GM12872 (cell line): ENCODE measurements around the gene FOXF2.

Experiments used
- TF ChIP-seq, protein P1 (sequence below): IDR thresholded peaks from 3 replicates; pipeline ENCODE4 v1.5.1; 2011; ENCODE audit warnings: low read depth, mild to moderate bottlenecking, low read length, moderate library complexity; ENCODE audit not compliant: insufficient read depth

Gene FOXF2

DNA sequence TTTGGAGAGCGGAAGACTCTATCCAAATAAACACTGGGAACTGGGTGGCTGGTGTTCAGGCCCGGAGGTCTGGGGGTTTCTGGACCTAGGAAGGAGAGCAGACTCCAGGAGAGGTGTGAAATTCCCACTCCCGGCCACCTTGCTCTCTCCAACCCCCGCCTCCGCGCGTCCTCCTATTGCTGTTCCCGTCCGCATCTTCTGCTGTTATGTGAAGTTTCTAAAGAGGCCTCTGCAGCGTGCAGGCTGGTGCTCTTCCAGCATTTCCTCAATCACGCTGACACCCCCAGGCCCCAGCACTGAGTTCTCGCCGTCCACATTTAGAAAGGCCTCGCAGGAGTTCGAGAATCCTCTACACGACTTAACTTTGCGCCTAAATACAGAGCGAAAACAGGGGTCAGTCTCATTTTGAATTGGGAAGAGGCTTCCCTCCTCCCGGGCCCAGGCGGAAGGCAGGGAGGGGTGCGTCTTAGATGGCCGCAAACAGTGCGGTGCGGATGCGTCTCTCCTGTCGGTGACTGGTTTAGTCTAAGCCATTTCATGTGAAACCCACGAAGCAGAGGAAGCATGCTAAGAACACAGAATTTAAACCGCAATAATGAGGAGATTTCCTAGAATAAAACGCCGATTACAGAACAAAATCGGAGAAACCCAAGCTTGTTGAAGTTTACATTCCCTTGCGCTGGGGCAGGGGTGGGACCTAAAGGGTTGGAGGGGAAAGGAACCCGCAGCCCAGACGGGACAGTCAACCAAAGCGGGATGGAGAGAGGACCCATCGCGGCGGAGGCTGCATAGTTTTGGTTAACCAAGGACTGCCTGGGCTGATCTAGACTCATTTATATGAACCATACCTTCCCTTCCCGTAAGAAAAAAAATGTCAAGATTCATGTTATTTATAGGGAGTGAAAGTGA is 4.0 kb upstream of the FOXF2 start:
- TF ChIP-seq, protein P1, sequence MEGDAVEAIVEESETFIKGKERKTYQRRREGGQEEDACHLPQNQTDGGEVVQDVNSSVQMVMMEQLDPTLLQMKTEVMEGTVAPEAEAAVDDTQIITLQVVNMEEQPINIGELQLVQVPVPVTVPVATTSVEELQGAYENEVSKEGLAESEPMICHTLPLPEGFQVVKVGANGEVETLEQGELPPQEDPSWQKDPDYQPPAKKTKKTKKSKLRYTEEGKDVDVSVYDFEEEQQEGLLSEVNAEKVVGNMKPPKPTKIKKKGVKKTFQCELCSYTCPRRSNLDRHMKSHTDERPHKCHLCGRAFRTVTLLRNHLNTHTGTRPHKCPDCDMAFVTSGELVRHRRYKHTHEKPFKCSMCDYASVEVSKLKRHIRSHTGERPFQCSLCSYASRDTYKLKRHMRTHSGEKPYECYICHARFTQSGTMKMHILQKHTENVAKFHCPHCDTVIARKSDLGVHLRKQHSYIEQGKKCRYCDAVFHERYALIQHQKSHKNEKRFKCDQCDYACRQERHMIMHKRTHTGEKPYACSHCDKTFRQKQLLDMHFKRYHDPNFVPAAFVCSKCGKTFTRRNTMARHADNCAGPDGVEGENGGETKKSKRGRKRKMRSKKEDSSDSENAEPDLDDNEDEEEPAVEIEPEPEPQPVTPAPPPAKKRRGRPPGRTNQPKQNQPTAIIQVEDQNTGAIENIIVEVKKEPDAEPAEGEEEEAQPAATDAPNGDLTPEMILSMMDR = no peak

DNA sequence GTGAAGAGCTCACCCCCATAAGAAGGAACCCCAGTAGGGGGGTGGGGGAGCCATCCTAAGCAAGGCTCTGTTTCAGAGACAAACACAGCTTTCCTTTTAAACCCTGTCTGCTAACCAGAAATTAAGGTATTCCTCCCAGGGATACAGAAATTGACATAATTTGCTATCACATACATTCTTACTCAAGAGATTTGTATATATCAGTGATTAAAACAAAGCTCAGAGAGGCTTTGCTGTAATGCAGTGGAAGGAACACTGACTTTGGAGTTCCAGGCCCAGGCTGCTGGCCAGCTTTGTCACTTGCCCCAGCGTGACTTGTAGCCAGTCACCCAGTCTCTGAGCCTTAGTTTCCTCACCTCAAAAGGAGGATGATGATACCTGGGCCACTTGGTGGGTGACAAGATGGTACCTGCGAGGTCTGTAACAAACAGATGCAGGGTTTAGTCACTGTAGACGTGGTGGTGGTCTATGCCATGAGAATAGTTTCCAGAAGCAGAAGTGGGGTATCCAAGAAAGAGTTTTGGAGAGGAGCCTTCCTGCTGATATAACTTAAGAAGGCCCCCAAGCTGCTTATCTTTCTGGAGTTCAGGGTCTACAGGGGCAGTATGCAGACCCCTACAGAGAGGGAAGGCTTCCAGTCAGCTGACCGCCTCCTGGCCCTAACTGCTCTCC is 3.2 kb upstream of the FOXF2 start:
- TF ChIP-seq, protein P1 = no peak

DNA sequence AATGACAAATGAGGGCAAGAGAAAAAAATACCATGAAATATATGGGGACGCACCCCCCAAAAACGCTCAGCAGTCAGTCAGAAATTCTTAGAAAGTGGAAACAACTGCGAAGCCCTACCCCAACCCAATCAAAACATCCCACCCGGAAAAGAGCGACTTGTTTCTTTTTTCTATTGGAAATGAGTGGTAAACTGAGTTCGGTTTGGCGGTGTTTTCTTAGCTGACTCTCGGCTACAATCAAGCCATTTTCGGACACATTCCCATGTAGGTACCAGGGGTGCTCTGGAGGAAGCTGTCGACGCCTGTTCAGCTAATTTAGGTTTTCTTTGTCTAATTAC is 1.9 kb upstream of the FOXF2 start:
- TF ChIP-seq, protein P1 = no peak

DNA sequence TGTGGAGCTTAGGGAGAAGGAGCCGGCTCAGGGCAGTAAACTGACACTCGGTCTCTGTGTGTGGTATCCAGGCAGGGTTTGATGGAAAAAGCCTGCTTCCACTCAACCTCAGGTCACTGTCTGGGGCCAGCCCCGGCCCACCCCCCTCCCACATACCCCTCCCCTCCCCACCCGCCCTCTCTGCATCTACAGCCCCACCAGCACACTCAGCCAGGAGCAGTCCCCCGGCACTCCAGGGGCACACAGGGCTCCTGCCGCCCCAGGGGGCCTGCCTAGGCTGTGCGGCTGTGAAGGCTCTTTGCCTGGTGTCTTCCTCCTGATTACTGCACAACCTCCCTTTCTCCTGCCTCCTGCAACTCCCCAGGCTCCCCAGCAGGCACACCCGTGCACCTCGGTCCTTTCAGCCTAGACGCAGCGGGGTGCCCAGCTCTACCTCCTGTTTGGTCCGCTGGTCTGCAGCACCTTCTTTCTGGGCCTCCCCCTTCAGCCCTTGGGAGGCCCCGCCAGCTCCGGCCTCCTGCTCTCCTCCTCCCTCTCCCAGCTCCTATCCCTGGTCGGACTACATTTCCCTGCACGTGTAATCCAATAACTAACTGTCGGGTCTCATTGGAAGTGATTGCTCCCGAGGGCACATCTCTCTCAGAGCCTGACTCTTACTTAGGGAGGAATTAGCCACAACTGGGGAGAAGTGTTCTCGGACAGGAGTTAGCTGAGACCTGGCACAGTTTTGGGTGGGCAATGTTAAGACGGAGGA is 1.3 kb upstream of the FOXF2 start:
- TF ChIP-seq, protein P1 = no peak

DNA sequence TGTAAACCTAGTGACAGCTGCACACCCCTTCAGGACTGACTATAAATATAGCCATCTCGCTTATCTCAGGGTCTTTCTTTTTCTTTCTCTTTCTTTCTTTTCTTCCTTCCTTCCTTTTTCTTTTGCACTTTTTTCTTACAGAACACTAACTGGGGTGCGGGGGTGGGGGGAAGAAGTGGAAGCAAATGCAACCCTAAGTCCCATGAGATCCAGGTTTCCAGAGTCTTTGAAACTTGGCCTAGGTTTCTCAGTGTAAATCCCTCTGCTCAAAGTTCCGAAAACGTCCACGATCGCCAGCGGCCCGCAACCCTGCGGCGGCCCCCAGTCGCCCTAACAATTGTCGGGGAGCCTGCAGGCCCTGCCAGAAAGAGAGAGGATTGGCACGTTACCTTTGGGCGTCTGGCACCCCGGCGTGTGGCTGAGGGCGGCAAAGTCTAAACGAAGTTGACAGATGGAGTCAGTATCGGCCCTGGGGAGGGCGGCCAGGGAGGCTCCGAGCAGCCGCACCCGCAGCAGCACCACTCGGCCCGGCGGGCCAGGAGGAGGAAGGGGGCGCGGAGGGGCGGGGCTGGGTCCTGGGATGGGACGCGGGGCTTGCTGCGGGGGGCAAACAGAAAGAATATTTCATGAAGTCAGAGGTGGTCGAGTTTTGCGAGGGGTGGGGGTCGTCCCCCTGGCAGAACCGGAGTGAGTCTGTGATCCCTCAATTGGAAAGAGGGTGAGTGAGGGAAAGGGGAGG is 577 bp upstream of the FOXF2 start:
- TF ChIP-seq, protein P1 = no peak

DNA sequence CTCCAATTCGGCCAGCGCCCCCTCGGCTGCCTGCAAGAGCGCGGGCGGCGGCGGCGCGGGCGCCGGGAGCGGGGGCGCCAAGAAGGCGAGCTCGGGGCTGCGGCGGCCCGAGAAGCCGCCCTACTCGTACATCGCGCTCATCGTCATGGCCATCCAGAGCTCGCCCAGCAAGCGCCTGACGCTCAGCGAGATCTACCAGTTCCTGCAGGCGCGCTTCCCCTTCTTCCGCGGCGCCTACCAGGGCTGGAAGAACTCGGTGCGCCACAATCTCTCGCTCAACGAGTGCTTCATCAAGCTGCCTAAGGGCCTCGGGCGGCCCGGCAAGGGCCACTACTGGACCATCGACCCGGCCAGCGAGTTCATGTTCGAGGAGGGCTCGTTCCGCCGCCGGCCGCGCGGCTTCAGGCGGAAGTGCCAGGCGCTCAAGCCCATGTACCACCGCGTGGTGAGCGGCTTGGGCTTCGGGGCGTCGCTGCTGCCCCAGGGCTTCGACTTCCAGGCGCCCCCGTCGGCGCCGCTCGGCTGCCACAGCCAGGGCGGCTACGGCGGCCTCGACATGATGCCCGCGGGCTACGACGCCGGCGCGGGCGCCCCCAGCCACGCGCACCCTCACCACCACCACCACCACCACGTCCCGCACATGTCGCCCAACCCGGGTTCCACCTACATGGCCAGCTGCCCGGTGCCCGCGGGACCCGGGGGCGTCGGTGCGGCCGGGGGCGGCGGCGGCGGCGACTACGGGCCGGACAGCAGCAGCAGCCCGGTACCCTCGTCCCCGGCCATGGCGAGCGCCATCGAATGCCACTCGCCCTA is 963 bp downstream of the FOXF2 start:
- TF ChIP-seq, protein P1 = no peak
